ENCODE data around the gene DYNLRB1. TPM values are rescaled to one million over a fixed set of nuclear protein-coding genes. Genes with fewer than 3 reads are reported as not detected.
"Not testable (repeated sequence)": the region's sequence is repeated elsewhere in the genome, so short reads cannot be mapped to it uniquely, and the experiment has no call there.

DYNLRB1 gene
- total and polyA plus RNA-seq, 9 donors = 67.9 to 133 (median 124) TPM

DNA sequence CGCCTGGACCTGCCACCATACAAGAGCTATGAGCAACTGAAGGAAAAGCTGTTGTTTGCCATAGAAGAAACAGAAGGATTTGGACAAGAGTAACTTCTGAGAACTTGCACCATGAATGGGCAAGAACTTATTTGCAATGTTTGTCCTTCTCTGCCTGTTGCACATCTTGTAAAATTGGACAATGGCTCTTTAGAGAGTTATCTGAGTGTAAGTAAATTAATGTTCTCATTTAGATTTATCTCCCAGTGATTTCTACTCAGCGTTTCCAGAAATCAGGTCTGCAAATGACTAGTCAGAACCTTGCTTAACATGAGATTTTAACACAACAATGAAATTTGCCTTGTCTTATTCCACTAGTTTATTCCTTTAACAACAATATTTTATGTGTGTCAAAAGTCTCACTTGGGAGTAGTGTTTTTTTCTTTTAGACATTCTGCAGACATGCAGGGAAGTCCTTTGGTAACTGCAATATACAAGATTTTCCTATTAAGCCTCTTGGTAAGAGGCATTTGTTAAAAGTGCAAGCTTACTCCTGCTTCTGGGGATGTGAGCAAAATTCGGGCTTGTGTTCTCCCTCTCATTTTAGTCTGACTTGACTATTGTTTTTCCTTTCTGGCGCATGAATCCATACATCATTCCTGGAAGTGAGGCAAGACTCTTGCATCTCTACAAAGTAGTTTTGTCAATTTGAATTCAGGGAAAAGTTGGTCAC, 8.4 kb upstream of the DYNLRB1 start:
- Histone ChIP-seq H3K4me1 (ENCODE audit: control insufficient read depth, insufficient read depth, low read length) (peaks cover 7% of the 10 kb centered on the region), H3K36me3 (ENCODE audit: control insufficient read depth, insufficient read depth, low read length) (peaks cover 35% of the 10 kb centered on the region), H3K27ac (ENCODE audit: low read length) (no peak overlapping the region), H3K4me3 (ENCODE audit: low read length) (no peak overlapping the region), H3K9me3 (replicated peaks; ENCODE audit: control insufficient read depth, low read depth, low read length) (no peaks in the 10 kb centered on the region), H3K27me3 (ENCODE audit: control insufficient read depth, insufficient read depth, low read length) (no peaks in the 10 kb centered on the region)
- no peak for DNase-seq
- no CpG with 5 or more reads among the region's 4 CpGs for WGBS (ENCODE audit: insufficient coverage)

DNA sequence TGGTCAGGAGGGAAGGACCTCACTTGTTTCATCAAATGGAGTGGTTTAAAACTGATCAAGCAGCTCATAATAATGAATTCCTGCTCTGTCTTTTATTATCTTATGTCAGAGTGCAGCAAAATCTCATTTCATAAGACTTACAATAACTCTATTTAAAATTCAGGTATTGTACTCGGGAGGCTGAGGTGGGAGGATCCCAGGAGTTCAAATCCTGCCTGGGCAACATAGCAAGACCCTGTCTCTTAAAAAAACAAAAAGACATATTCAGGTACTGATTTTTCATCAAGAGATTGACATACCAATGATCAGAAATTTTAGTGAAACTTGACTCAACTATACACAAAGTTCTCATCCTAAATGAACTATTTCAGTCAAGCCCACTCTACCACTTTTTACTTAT, 5.6 kb upstream of the DYNLRB1 start:
- Histone ChIP-seq H3K9me3 (replicated peaks; ENCODE audit: control insufficient read depth, low read depth, low read length) (no peaks in the 10 kb centered on the region), H3K27ac (ENCODE audit: low read length) (no peak overlapping the region), H3K36me3 (ENCODE audit: control insufficient read depth, insufficient read depth, low read length) (peaks cover 29% of the 10 kb centered on the region), H3K27me3 (ENCODE audit: control insufficient read depth, insufficient read depth, low read length) (no peaks in the 10 kb centered on the region), H3K4me3 (ENCODE audit: low read length) (no peak overlapping the region), H3K4me1 (ENCODE audit: control insufficient read depth, insufficient read depth, low read length) (peaks cover 16% of the 10 kb centered on the region)
- no peak for DNase-seq
- no CpG with 5 or more reads among the region's 1 CpG for WGBS (ENCODE audit: insufficient coverage)

DNA sequence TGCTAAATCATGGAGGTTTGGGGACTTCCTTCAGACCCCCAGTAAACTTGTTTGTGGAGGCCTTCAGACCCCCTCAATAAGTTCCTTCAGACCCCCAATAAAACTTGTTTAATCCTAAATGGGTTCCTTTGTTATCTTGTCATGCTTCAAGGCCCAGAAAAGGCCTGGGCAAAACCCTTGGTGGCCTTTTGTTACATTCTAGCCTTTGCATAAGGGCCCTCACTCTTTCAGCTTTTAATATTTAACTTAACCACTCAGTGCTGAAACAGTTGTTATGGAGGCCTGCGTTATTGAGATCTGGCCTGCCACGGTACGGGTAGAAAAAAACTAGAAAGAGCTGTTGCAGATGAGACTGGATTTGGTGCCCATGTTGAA, 4.3 kb upstream of the DYNLRB1 start:
- peaks cover 18% of the 10 kb centered on the region for H3K4me1 ChIP-seq (ENCODE audit: control insufficient read depth, insufficient read depth, low read length)
- H3K36me3 ChIP-seq (ENCODE audit: control insufficient read depth, insufficient read depth, low read length) = peaks cover 21% of the 10 kb centered on the region
- no peaks in the 10 kb centered on the region for H3K27me3 ChIP-seq (ENCODE audit: control insufficient read depth, insufficient read depth, low read length)
- no peak overlapping the region for H3K4me3 ChIP-seq (ENCODE audit: low read length)
- H3K9me3 ChIP-seq (replicated peaks; ENCODE audit: control insufficient read depth, low read depth, low read length) = no peaks in the 10 kb centered on the region
- DNase-seq = no peak
- no peak overlapping the region for H3K27ac ChIP-seq (ENCODE audit: low read length)
- WGBS (ENCODE audit: insufficient coverage) = 80% methylated on average over 1 of the region's 3 CpGs

DNA sequence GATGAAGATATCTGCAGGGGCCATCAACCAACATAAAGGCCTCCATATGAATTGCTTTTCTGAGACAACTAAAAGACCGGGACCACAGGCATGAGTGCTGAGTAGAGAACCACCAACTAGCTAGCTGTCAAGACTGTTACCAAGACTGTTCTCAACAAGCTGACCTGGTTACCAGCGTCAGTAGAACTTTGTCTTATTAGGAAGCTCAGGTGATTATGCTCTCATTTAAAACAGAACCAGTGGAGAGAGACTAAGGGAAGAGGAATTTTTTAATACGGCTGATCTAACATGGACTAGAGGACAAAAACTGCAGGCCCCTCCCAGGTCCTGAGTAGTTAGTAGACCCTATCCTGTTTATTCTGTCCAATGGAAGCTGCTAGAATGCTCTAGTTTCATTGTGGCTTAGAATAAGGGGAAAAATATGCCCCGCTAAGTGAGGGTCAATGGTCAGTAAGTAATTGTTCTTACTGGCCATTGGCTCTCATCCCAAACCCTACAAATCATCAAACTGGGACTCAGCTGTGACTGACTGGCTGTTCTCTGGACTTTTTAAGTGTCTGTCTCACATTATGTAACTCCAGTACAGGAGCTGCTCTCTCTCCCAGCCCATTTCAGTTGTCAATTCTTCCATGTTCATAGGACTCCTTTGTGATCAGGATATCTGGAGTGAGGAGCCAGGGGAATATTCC, 3.8 kb upstream of the DYNLRB1 start:
- Histone ChIP-seq H3K4me3 (ENCODE audit: low read length) (no peak overlapping the region), H3K4me1 (ENCODE audit: control insufficient read depth, insufficient read depth, low read length) (peaks cover 18% of the 10 kb centered on the region), H3K9me3 (replicated peaks; ENCODE audit: control insufficient read depth, low read depth, low read length) (no peaks in the 10 kb centered on the region), H3K27me3 (ENCODE audit: control insufficient read depth, insufficient read depth, low read length) (no peaks in the 10 kb centered on the region), H3K27ac (ENCODE audit: low read length) (peak overlapping the region; percentile 69), H3K36me3 (ENCODE audit: control insufficient read depth, insufficient read depth, low read length) (peaks cover 21% of the 10 kb centered on the region)
- DNase-seq = no peak
- WGBS (ENCODE audit: insufficient coverage) = 83% methylated on average over 2 of the region's 4 CpGs

DNA sequence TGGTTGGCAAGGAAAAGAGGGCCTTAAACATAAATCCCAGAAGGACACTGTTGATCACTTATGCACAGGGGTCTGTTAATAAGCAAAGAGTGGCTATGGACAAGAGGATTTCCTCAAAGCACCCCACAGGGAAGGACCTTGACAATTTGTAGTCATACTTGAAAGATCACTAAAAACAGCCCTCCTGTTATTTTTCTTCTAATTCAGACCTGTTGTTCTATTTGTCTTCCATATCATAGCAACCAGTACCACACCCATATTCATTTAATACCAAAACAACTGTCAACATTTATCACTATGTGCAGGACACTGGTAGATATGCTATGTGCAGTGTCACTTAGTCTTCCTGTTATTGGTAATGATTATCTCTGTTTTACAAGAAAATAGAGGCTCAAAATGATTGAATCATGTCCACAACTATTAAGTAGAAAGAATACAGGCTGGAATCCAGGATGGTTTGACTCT, 3.2 kb upstream of the DYNLRB1 start:
- Histone ChIP-seq H3K27ac (ENCODE audit: low read length) (peak overlapping the region; percentile 69), H3K36me3 (ENCODE audit: control insufficient read depth, insufficient read depth, low read length) (peaks cover 20% of the 10 kb centered on the region), H3K9me3 (replicated peaks; ENCODE audit: control insufficient read depth, low read depth, low read length) (no peaks in the 10 kb centered on the region)

DNA sequence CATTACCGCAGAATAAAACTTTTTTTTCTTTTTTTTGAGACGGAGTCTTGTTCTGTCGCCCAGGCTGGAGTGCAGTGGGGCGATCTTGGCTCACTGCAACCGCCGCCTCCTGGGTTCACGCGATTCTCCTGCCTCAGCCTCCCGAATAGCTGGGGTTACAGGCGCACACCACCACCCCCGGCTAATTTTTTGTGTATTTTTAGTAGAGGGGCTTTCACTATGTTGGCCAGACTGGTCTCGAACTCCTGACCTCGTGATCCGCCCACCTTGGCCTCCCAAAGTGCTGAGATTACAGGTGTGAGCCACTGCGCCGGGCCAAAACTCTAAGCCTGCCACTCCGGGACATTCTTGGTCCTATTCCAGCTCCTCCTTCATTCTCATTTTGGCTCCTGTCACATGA, 2.2 kb upstream of the DYNLRB1 start:
- not testable (repeated sequence) for H3K4me3 ChIP-seq (ENCODE audit: low read length); H3K27ac ChIP-seq (ENCODE audit: low read length); H3K27me3 ChIP-seq (ENCODE audit: control insufficient read depth, insufficient read depth, low read length); H3K9me3 ChIP-seq (replicated peaks; ENCODE audit: control insufficient read depth, low read depth, low read length); DNase-seq
- WGBS (ENCODE audit: insufficient coverage) = 93% methylated on average over 10 of the region's 17 CpGs
- Histone ChIP-seq H3K36me3 (ENCODE audit: control insufficient read depth, insufficient read depth, low read length) (peaks cover 15% of the 10 kb centered on the region), H3K4me1 (ENCODE audit: control insufficient read depth, insufficient read depth, low read length) (peaks cover 18% of the 10 kb centered on the region)

More for the DNA sequence above, 3.2 kb upstream of the DYNLRB1 start:
- no peak overlapping the region for H3K4me3 ChIP-seq (ENCODE audit: low read length)
- peaks cover 18% of the 10 kb centered on the region for H3K4me1 ChIP-seq (ENCODE audit: control insufficient read depth, insufficient read depth, low read length)
- no peaks in the 10 kb centered on the region for H3K27me3 ChIP-seq (ENCODE audit: control insufficient read depth, insufficient read depth, low read length)
- DNase-seq = peak; percentile 32

DNA sequence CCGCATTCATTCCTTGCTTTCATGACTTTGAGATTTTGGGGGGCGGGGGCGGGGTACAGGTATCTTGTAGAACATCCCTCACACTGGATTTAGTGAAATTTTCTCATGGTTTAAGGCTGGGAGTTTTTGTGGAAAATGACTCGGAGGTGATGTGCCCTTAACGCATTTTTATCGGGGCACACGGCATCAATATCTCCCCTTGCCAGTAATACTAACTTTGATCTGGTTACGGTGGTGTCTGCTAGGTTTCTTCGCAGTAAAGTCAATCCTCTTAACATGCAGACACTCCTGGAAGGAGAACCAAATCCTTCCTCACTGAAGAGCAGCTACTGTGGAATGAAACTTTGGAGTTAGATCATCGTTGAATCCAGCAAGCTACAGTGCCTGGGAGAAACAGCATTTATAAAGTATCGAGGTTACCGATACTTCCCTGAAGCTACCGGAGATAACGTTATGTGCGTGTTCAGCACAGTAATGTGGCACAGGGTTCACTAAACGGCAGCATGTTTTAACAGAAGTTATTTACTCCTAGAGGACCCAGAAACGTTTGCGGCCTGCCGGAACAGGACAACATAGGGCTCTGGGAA, 1.2 kb upstream of the DYNLRB1 start:
- H3K36me3 ChIP-seq (ENCODE audit: control insufficient read depth, insufficient read depth, low read length) = peaks cover 9% of the 10 kb centered on the region
- no peaks in the 10 kb centered on the region for H3K27me3 ChIP-seq (ENCODE audit: control insufficient read depth, insufficient read depth, low read length)
- H3K9me3 ChIP-seq (replicated peaks; ENCODE audit: control insufficient read depth, low read depth, low read length) = no peaks in the 10 kb centered on the region
- peak overlapping the region; percentile 98 for H3K27ac ChIP-seq (ENCODE audit: low read length)
- peak overlapping the region; percentile 68 for H3K4me3 ChIP-seq (ENCODE audit: low read length)
- 10% methylated on average over 7 of the region's 19 CpGs for WGBS (ENCODE audit: insufficient coverage)
- no peak for DNase-seq
- H3K4me1 ChIP-seq (ENCODE audit: control insufficient read depth, insufficient read depth, low read length) = peaks cover 18% of the 10 kb centered on the region

DNA sequence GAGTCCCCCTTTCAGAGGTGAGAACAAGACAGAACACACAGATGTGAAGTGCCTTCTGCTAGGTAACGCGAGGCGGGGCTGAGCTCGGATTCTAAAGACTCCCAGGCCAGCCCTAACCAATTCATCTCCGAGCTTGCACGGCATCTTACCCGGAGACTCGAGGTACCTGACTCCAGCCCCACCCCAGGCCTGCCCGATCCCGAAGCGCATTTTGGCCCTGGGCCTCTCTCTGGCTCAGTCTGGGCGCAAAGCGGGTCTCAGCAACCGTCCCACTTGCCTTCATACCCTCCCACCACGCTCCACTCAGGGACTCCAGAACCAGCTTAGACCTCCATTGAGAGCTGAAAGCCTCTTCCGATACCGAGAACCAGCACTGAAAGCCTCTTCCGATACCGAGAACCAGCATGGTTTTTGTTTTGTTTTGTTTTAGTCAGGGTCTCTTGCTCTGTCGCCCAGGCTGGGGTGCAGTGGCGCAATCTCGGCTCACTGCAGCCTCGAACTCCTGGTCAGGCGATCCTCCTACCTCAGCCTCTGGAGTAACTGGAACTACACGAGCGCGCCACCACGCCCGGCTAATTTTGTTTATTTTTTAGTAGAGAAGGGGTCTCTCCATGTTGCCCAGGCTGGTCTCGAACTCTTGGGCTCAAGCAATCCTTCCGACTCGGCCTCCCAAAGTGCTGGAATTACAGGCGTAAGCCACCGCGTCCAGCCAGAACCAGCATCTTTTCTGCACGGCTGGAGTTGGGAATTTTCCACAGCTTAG, 557 bp upstream of the DYNLRB1 start:
- Histone ChIP-seq H3K4me3 (ENCODE audit: low read length) (peak overlapping the region; percentile 68), H3K4me1 (ENCODE audit: control insufficient read depth, insufficient read depth, low read length) (peaks cover 18% of the 10 kb centered on the region), H3K36me3 (ENCODE audit: control insufficient read depth, insufficient read depth, low read length) (peaks cover 6% of the 10 kb centered on the region), H3K27me3 (ENCODE audit: control insufficient read depth, insufficient read depth, low read length) (no peaks in the 10 kb centered on the region), H3K27ac (ENCODE audit: low read length) (peak overlapping the region; percentile 98), H3K9me3 (replicated peaks; ENCODE audit: control insufficient read depth, low read depth, low read length) (no peaks in the 10 kb centered on the region)
- WGBS (ENCODE audit: insufficient coverage) = 2% methylated on average over 22 of the region's 36 CpGs
- DNase-seq = peak; percentile 49

DNA sequence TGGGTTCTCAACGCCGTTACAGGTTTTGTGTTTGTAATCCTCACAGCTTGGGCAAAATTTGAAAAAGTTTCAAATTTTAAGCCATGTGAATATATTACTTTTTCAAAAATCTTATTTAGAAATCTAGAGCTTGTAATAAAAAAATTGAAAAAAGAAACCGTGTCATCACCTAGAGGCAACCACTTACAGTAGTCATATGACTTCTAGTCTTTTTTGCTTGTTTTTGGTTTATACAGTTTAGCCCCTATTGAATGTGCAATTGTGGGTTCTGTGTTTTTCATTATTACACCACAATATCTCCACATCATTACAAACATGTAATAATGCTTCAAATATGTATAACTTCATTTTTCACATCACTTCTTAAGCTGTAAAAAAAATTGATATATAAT, 888 bp downstream of the DYNLRB1 start:
- peaks cover 6% of the 10 kb centered on the region for H3K36me3 ChIP-seq (ENCODE audit: control insufficient read depth, insufficient read depth, low read length)
- peak overlapping the region; percentile 68 for H3K4me3 ChIP-seq (ENCODE audit: low read length)
- H3K4me1 ChIP-seq (ENCODE audit: control insufficient read depth, insufficient read depth, low read length) = peaks cover 18% of the 10 kb centered on the region
- WGBS (ENCODE audit: insufficient coverage) = no CpG with 5 or more reads among the region's 3 CpGs
- peak overlapping the region; percentile 98 for H3K27ac ChIP-seq (ENCODE audit: low read length)
- H3K9me3 ChIP-seq (replicated peaks; ENCODE audit: control insufficient read depth, low read depth, low read length) = no peaks in the 10 kb centered on the region
- no peak for DNase-seq
- no peaks in the 10 kb centered on the region for H3K27me3 ChIP-seq (ENCODE audit: control insufficient read depth, insufficient read depth, low read length)

DNA sequence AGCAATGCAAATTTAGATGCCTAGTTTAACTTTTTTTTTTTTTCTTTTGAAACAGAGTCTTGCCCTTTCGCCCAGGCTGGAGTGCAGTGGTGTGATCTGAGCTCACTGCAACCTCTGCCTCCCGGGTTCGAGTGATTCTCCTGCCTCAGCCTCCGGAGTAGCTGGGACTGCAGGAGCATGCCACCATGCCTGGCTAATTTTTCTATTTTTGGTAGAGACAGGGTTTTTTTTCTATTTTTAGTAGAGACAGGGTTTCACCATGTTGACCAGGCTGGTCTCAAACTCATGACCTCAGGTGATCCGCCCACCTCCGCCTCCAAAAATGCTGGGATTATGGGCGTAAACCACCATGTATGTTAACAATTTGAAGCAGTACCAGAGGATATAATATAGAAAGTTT, 2.6 kb downstream of the DYNLRB1 start:
- H3K27ac ChIP-seq (ENCODE audit: low read length); H3K9me3 ChIP-seq (replicated peaks; ENCODE audit: control insufficient read depth, low read depth, low read length); H3K4me3 ChIP-seq (ENCODE audit: low read length); H3K27me3 ChIP-seq (ENCODE audit: control insufficient read depth, insufficient read depth, low read length); H3K36me3 ChIP-seq (ENCODE audit: control insufficient read depth, insufficient read depth, low read length); DNase-seq: not testable (repeated sequence)
- no CpG with 5 or more reads among the region's 7 CpGs for WGBS (ENCODE audit: insufficient coverage)
- peaks cover 19% of the 10 kb centered on the region for H3K4me1 ChIP-seq (ENCODE audit: control insufficient read depth, insufficient read depth, low read length)

Measured in muscle of leg (tissue), 11 donors.